PC-3 (cell line): ENCODE results near the gene KCTD17. TPM values are rescaled to one million over a fixed set of nuclear protein-coding genes. Genes with fewer than 3 reads are reported as not detected.

Experiments used
- ATAC-seq: fragments of 200-7000 bp; cut with Tn5 transposase; 2 replicates; pipeline ENCODE4 v1.9.1; 2020; ENCODE audit warnings: mild to moderate bottlenecking, moderate library complexity
- BruUV-seq: library from RNA; stranded (reverse); fragments of 400-500 nt; replicated peaks from 2 replicates; lab custom pipeline; 2021; lab: Mats Ljungman, UMichigan
- CTCF ChIA-PET: fragments of 300-600 bp; sonication (Branson Sonifier 250); formaldehyde crosslinking; loops from one replicate; lab custom pipeline; 2022; ENCODE audit warnings: antibody characterized with exemption; lab: Charles Lee
- POLR2A ChIA-PET: fragments of 300-600 bp; sonication (Branson Sonifier 250); formaldehyde crosslinking; loops from one replicate; lab custom pipeline; 2022; ENCODE audit warnings: antibody characterized with exemption; ENCODE audit not compliant: unreplicated experiment; lab: Charles Lee
- DNase-seq: peaks from one replicate; pipeline ENCODE4 v3.0.0-alpha.2; 2015
- H2AFZ ChIP-seq: fragments of 300-600 bp; sonication (generic); 2 replicates; pipeline ENCODE4 v1.6.0; 2016; ENCODE audit warnings: antibody characterized with exemption, low read length
- H3F3A ChIP-seq: fragments of 300-600 bp; sonication (generic); one replicate; pipeline ENCODE4 v1.6.0; 2017; ENCODE audit warnings: antibody characterized with exemption, low read length, control low read depth, mild to moderate bottlenecking; ENCODE audit not compliant: unreplicated experiment
- H3K27ac ChIP-seq: fragments of 300-600 bp; sonication (generic); 2 replicates; pipeline ENCODE4 v1.5.1; 2016; ENCODE audit warnings: mild to moderate bottlenecking, low read length
- H3K27me3 ChIP-seq: fragments of 300-600 bp; sonication (generic); 2 replicates; pipeline ENCODE4 v1.6.1; 2016; ENCODE audit warnings: low read length, mixed read lengths
- H3K36me3 ChIP-seq: fragments of 300-600 bp; sonication (generic); 2 replicates; pipeline ENCODE4 v1.6.1; 2016; ENCODE audit warnings: low read depth, mixed run types, low read length, mixed read lengths
- H3K4me1 ChIP-seq: fragments of 300-600 bp; sonication (generic); 2 replicates; pipeline ENCODE4 v1.5.1; 2016; ENCODE audit warnings: low read length; ENCODE audit not compliant: insufficient read depth
- H3K4me2 ChIP-seq: fragments of 300-600 bp; sonication (generic); 2 replicates; pipeline ENCODE4 v1.6.0; 2016; ENCODE audit warnings: low read length
- H3K4me3 ChIP-seq: fragments of 300-600 bp; sonication (generic); 2 replicates; pipeline ENCODE4 v1.5.1; 2016; ENCODE audit warnings: mild to moderate bottlenecking, low read length, mixed read lengths
- H3K79me2 ChIP-seq: fragments of 300-600 bp; sonication (generic); 2 replicates; pipeline ENCODE4 v1.6.1; 2017; ENCODE audit warnings: low read length, mixed read lengths
- H3K9ac ChIP-seq: fragments of 300-600 bp; sonication (generic); 2 replicates; pipeline ENCODE4 v1.6.0; 2016; ENCODE audit warnings: mild to moderate bottlenecking, low read length
- H3K9me2 ChIP-seq: fragments of 300-600 bp; sonication (generic); replicated peaks from 2 replicates; pipeline ENCODE4 v1.6.1; 2016; ENCODE audit warnings: mixed run types, low read length, mixed read lengths
- H3K9me3 ChIP-seq: fragments of 300-600 bp; sonication (generic); 2 replicates; pipeline ENCODE4 v1.6.1; 2016; ENCODE audit warnings: low read length, mixed read lengths
- H4K20me1 ChIP-seq: fragments of 300-600 bp; sonication (generic); 2 replicates; pipeline ENCODE4 v1.6.1; 2016; ENCODE audit warnings: low read length, mixed read lengths
- CTCF ChIP-seq: fragments of 300-600 bp; sonication (generic); conservative IDR thresholded peaks from 2 replicates; pipeline ENCODE4 v1.5.1; 2017; ENCODE audit warnings: antibody characterized with exemption, low read depth, mild to moderate bottlenecking, low read length
- EZH2 ChIP-seq: fragments of 300-600 bp; sonication (generic); IDR thresholded peaks from one replicate; pipeline ENCODE4 v1.6.1; 2017; ENCODE audit warnings: antibody characterized with exemption, mild to moderate bottlenecking, low read length; ENCODE audit not compliant: unreplicated experiment
- EZH2phosphoT487 ChIP-seq: fragments of 300-600 bp; sonication (generic); IDR thresholded peaks from 2 replicates; pipeline ENCODE4 v1.6.1; 2018; ENCODE audit warnings: mild to moderate bottlenecking, antibody characterized with exemption, low read length, borderline replicate concordance
- intact Hi-C: fragments of 100-400 bp; cut with micrococcal nuclease; formaldehyde crosslinking; loops from 2 replicates; pipeline ENCODE4 v1.9.0; 2023
- total RNA-seq: library from RNA; depleted of rRNA; stranded (reverse); fragments of >200 nt; gene quantifications from 2 replicates; pipeline ENCODE4 v1.2.3, GENCODE V29; 2014

KCTD17 gene
- total RNA-seq, 1 experiment from 2014 or later = 25.9 TPM

GRCh38 chr22:37019309-37020191, 32.0 kb upstream of the KCTD17 start, which contains the start of the genes MPST and TST:
TSS of gene MPST (plus strand) at chr22:37019742. CDS start at chr22:37019837, 95 bp downstream.
TSS of gene TST (minus strand) at chr22:37019447. CDS start at chr22:37018732, 715 bp downstream.
- H3K9me3 ChIP-seq = no peaks in the 10 kb centered on the region
- peak within 1 kb of the TSS; percentile 73 for H3K9ac ChIP-seq
- H2AFZ ChIP-seq = peak within 1 kb of the TSS; percentile 94
- DNase-seq (peak; percentile 58), ATAC-seq (peak; percentile 92)
- peaks cover 28% of the 10 kb centered on the region for H3K79me2 ChIP-seq
- intact Hi-C loops = no loop called here
- ChIA-PET POLR2A (interaction anchor here (0.6 kb wide), 1 partner anchor 32 kb away, joined by 3 read pairs; the partner anchor contains the start of gene KCTD17), CTCF (interaction anchor here (0.6 kb wide), 1 partner anchor 135 kb away, joined by 4 read pairs; no protein-coding TSS in a partner anchor)
- TF ChIP-seq CTCF (no peak), EZH2phosphoT487 (no peak), EZH2 (no peak)
- H3K4me3 ChIP-seq = peak within 1 kb of the TSS; percentile 90
- H3K4me1 ChIP-seq = peaks cover 7% of the 10 kb centered on the region; the same call in 1 of the 2 replicates
- peak within 1 kb of the TSS; percentile 91 for H3K4me2 ChIP-seq
- no TSS peak for BruUV-seq
- H4K20me1 ChIP-seq = no peaks in the 10 kb centered on the region
- no peaks in the 10 kb centered on the region for H3K27me3 ChIP-seq
- H3F3A ChIP-seq = no peaks in the 10 kb centered on the region
- H3K27ac ChIP-seq = no peak within 1 kb of the TSS
- no peaks in the 10 kb centered on the region for H3K9me2 ChIP-seq
- H3K36me3 ChIP-seq = no peaks in the 10 kb centered on the region

GRCh38 chr22:37020192-37020479, 31.4 kb upstream of the KCTD17 start:
- no peak for TF ChIP-seq CTCF
- TF ChIP-seq EZH2 = no peak
- TF ChIP-seq EZH2phosphoT487 = no peak
- TSS peak; percentile 73 for BruUV-seq
- H3K9me3 ChIP-seq = no peaks in the 10 kb centered on the region
- H3F3A ChIP-seq = no peaks in the 10 kb centered on the region
- no peaks in the 10 kb centered on the region for H3K27me3 ChIP-seq
- CTCF ChIA-PET = no interaction called here
- H3K4me2 ChIP-seq = peak overlapping the region; percentile 91
- H3K4me1 ChIP-seq = peaks cover 7% of the 10 kb centered on the region; the same call in 1 of the 2 replicates
- H3K36me3 ChIP-seq = no peaks in the 10 kb centered on the region
- peak; percentile 48 for ATAC-seq
- no peaks in the 10 kb centered on the region for H4K20me1 ChIP-seq
- peak; percentile 41 for DNase-seq
- H2AFZ ChIP-seq = peak overlapping the region; percentile 94
- no peak overlapping the region for H3K27ac ChIP-seq
- intact Hi-C loops = no loop called here
- peak overlapping the region; percentile 90 for H3K4me3 ChIP-seq
- peaks cover 28% of the 10 kb centered on the region for H3K79me2 ChIP-seq
- H3K9ac ChIP-seq = peak overlapping the region; percentile 71
- POLR2A ChIA-PET = no interaction called here
- no peaks in the 10 kb centered on the region for H3K9me2 ChIP-seq

GRCh38 chr22:37021041-37021440, 30.5 kb upstream of the KCTD17 start:
- Histone ChIP-seq H2AFZ (no peak overlapping the region), H3K79me2 (peaks cover 28% of the 10 kb centered on the region), H3K36me3 (no peaks in the 10 kb centered on the region), H3F3A (no peaks in the 10 kb centered on the region), H3K9ac (no peak overlapping the region), H3K4me3 (no peak overlapping the region), H3K4me1 (peaks cover 7% of the 10 kb centered on the region; the same call in 1 of the 2 replicates), H3K9me2 (no peaks in the 10 kb centered on the region), H3K9me3 (no peaks in the 10 kb centered on the region), H3K4me2 (no peak overlapping the region), H3K27me3 (no peaks in the 10 kb centered on the region), H4K20me1 (no peaks in the 10 kb centered on the region), H3K27ac (no peak overlapping the region)
- TF ChIP-seq EZH2 = no peak
- no peak for TF ChIP-seq EZH2phosphoT487
- TF ChIP-seq CTCF = no peak
- intact Hi-C loops = no loop called here
- ChIA-PET CTCF (no interaction called here), POLR2A (no interaction called here)
- BruUV-seq = no TSS peak
- ATAC-seq = no peak
- DNase-seq = no peak
